22Rv1 (cell line): ENCODE measurements around the gene RIC8B.

ENCODE experiments used
- CTCF ChIP-seq: fragments of 450-650 bp; IDR thresholded peaks from 2 replicates; pipeline ENCODE4 v1.5.1; 2017; ENCODE audit warnings: mild to moderate bottlenecking
- ZFX ChIP-seq: fragments of 450-650 bp; IDR thresholded peaks from 2 replicates; pipeline ENCODE4 v1.6.1; 2017; ENCODE audit warnings: antibody characterized with exemption, borderline replicate concordance

GRCh38 chr12:106914796-106915634 is 140.5 kb downstream of the RIC8B start:
- no peak for TF ChIP-seq CTCF
- TF ChIP-seq ZFX = no peak
